Breast epithelium (tissue), 4 donors: Measurements from ENCODE around the gene BCAS3. TPM values are rescaled to one million over a fixed set of nuclear protein-coding genes. Genes with fewer than 3 reads are reported as not detected.

Experiments used
- DNase-seq, 2 donors: peaks; one replicate each; pipeline ENCODE4 v3.0.0-alpha.2; 2019; ENCODE audit warnings: low spot score in 2 of 2
- H3K27ac ChIP-seq, 2 donors: fragments of 200-600 bp; sonication (generic) in 1 of 2; one replicate each; pipeline ENCODE4 v1.5.1; 2016 to 2019; ENCODE audit warnings: mild to moderate bottlenecking in 1 of 2
- H3K27me3 ChIP-seq, 2 donors: fragments of 200-600 bp; sonication (generic) in 1 of 2; one replicate each; pipeline versions ENCODE4 v1.5.1 to v1.6.0; 2017 to 2019; ENCODE audit warnings: control low read depth in 1 of 2, mild to moderate bottlenecking in 1 of 2
- H3K36me3 ChIP-seq: fragments of 200-600 bp; one replicate; pipeline ENCODE4 v1.5.1; 2019
- H3K4me1 ChIP-seq, 2 donors: fragments of 200-600 bp; sonication (generic); one replicate each; pipeline ENCODE4 v1.5.1; 2016 to 2019; ENCODE audit warnings: control low read depth in 1 of 2
- H3K4me3 ChIP-seq, 3 donors: fragments of 200-600 bp; sonication (generic); 1 replicate in 2 of 3; 2 replicates in 1 of 3; pipeline ENCODE4 v1.5.1; 2016 to 2019; ENCODE audit warnings: mild to moderate bottlenecking in 3 of 3, moderate library complexity in 2 of 3
- H3K9me3 ChIP-seq, 2 donors: fragments of 200-600 bp; sonication (generic) in 1 of 2; one replicate each; pipeline ENCODE4 v1.5.1; 2016 to 2019; ENCODE audit warnings: control low read depth in 1 of 2
- POLR2A ChIP-seq: fragments of 450-650 bp; IDR thresholded peaks from one replicate; pipeline ENCODE4 v1.6.1; 2016; ENCODE audit warnings: antibody characterized with exemption, mild to moderate bottlenecking, moderate library complexity
- POLR2AphosphoS5 ChIP-seq, 3 donors: sonication (generic); formaldehyde crosslinking; IDR thresholded peaks; one replicate each; pipeline ENCODE4 v1.6.1; 2017; ENCODE audit warnings: antibody characterized with exemption in 3 of 3
- intact Hi-C: fragments of 100-400 bp; cut with DNase I; formaldehyde crosslinking; loops from one replicate; pipeline ENCODE4 v1.15.1; 2023; ENCODE audit warnings: low total_unique reads
- total RNA-seq, 3 donors: library from RNA; depleted of rRNA; stranded (reverse); fragments of >200 nt; gene quantifications; one replicate each; pipeline ENCODE4 v1.1.0, GENCODE V29; 2016
- TF ChIP-seq, protein P1 (sequence below), 3 donors: fragments of 450-650 bp; IDR thresholded peaks; one replicate each; pipeline ENCODE4 v1.5.1; 2016 to 2017; ENCODE audit warnings: antibody characterized with exemption in 3 of 3, mild to moderate bottlenecking in 3 of 3, moderate library complexity in 3 of 3

The BCAS3 gene
- total RNA-seq, 3 donors from 2014 or later, result 30.8 to 47.9 (median 31.2) TPM

- intact Hi-C loops, result no loop called here
- no peak for DNase-seq
- Histone ChIP-seq H3K27ac (no peak overlapping the region), H3K4me3 (no peak overlapping the region), H3K4me1 (no peaks in the 10 kb centered on the region), H3K36me3 (no peaks in the 10 kb centered on the region), H3K9me3 (peaks cover 10 to 18% of the 10 kb centered on the region in 2 donors), H3K27me3 (no peaks in the 10 kb centered on the region)
- no peak for TF ChIP-seq POLR2A
- TF ChIP-seq, protein P1, sequence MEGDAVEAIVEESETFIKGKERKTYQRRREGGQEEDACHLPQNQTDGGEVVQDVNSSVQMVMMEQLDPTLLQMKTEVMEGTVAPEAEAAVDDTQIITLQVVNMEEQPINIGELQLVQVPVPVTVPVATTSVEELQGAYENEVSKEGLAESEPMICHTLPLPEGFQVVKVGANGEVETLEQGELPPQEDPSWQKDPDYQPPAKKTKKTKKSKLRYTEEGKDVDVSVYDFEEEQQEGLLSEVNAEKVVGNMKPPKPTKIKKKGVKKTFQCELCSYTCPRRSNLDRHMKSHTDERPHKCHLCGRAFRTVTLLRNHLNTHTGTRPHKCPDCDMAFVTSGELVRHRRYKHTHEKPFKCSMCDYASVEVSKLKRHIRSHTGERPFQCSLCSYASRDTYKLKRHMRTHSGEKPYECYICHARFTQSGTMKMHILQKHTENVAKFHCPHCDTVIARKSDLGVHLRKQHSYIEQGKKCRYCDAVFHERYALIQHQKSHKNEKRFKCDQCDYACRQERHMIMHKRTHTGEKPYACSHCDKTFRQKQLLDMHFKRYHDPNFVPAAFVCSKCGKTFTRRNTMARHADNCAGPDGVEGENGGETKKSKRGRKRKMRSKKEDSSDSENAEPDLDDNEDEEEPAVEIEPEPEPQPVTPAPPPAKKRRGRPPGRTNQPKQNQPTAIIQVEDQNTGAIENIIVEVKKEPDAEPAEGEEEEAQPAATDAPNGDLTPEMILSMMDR (IDR thresholded peaks at IDR 0.05), result no peak
- TF ChIP-seq POLR2AphosphoS5 (IDR thresholded peaks at IDR 0.05), result no peak
Observed at GRCh38 chr17:60959696-60960095, 282.0 kb downstream of the BCAS3 start.

DNA sequence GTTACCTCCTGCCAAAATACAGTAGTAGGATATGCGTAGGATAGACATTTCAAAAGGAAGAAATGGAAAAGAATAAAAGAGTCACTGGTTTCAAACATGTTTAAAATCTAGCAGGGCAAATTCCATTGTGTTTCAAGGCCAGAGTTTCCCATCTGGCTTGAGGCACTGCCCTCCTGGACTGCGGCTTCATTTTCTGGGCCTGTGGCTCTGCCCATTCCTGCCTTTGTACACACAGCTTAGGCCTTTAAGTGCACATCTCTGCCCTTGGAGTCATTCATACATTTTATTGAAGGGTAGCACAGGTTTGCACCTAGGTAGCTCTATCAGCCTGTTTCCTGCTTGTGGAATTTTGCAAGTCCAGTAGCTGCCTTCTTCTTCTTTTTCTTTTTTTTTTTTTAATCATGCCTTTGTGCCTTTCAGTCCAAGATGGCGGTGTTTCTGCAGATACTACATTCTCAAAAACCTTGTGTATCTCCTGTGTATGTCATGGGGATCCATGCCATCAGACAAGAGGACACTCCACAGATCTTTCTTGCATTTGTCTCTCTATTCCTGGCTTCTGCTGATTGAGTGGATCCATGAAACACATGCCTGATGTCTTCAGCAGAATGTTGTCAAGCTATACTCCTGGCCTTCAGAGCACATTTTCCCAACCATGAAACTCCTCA is 282.9 kb downstream of the BCAS3 start:
- Histone ChIP-seq H3K4me1 (no peaks in the 10 kb centered on the region), H3K27me3 (no peaks in the 10 kb centered on the region), H3K9me3 (peaks cover 10 to 18% of the 10 kb centered on the region in 2 donors), H3K27ac (no peak overlapping the region), H3K36me3 (no peaks in the 10 kb centered on the region), H3K4me3 (no peak overlapping the region)
- intact Hi-C loops, result no loop called here
- DNase-seq, result no peak
- TF ChIP-seq, protein P1 (IDR thresholded peaks at IDR 0.05), result no peak
- TF ChIP-seq POLR2AphosphoS5 (IDR thresholded peaks at IDR 0.05), result no peak
- TF ChIP-seq POLR2A, result no peak

DNA sequence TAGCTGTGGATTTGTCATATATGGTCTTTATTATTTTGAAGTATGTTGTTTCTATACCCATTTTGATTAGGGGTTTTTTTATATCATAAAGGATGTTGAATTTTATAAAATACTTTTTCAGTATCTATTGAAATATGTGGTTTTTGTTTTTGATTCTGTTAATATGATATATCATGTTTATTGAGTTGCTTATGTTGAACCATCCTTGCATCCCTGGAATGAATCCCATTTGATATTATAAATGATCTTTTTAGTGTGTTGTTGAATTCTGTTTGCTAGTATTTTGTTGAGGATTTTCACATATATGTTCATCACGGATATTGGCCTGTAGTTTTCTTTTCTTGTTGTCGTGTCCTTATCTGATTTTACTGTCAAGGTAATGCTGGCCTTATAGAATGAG is 286.5 kb downstream of the BCAS3 start:
- H3K4me1 ChIP-seq, result no peaks in the 10 kb centered on the region
- H3K4me3 ChIP-seq, result no peak overlapping the region
- H3K9me3 ChIP-seq, result peaks cover 10 to 18% of the 10 kb centered on the region in 2 donors
- TF ChIP-seq POLR2AphosphoS5 (IDR thresholded peaks at IDR 0.05) (no peak), POLR2A (no peak)
- TF ChIP-seq, protein P1 (IDR thresholded peaks at IDR 0.05), result no peak
- no peaks in the 10 kb centered on the region for H3K36me3 ChIP-seq
- H3K27me3 ChIP-seq, result no peaks in the 10 kb centered on the region
- no peak for DNase-seq
- intact Hi-C loops, result no loop called here
- no peak overlapping the region for H3K27ac ChIP-seq

DNA sequence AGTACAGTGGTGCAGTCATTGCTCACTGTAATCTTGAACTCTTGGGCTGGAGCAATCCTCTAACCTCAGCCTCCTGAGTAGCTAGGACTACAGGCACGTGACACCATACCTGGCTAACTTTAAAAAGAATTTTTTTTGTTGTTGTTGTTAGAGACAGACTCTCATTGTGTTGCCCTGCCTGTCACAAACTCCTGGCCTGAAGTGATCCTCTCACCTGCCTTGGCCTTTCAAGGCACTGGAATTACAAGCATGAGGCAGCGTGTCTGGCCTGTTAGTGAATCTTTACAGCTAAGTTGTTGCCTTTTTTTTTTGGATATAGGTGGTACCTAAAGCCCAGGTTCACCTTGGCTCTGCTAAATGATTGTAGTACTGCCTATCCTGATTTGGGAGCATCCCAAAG is 290.6 kb downstream of the BCAS3 start:
- Histone ChIP-seq H3K4me3 (no peak overlapping the region), H3K27me3 (no peaks in the 10 kb centered on the region), H3K4me1 (no peaks in the 10 kb centered on the region), H3K36me3 (no peaks in the 10 kb centered on the region), H3K27ac (no peak overlapping the region), H3K9me3 (peaks cover 0 to 16% of the 10 kb centered on the region in 2 donors)
- TF ChIP-seq, protein P1 (IDR thresholded peaks at IDR 0.05), result no peak
- no peak for TF ChIP-seq POLR2AphosphoS5 (IDR thresholded peaks at IDR 0.05)
- no peak for TF ChIP-seq POLR2A
- intact Hi-C loops, result no loop called here
- no peak for DNase-seq

GRCh38 chr17:60969500-60970037 is 291.9 kb downstream of the BCAS3 start:
- TF ChIP-seq, protein P1 (IDR thresholded peaks at IDR 0.05), result no peak
- TF ChIP-seq POLR2A, result no peak
- TF ChIP-seq POLR2AphosphoS5 (IDR thresholded peaks at IDR 0.05), result no peak
- intact Hi-C loops, result no loop called here
- Histone ChIP-seq H3K4me3 (no peak overlapping the region), H3K9me3 (peaks cover 0 to 7% of the 10 kb centered on the region in 2 donors), H3K27me3 (no peaks in the 10 kb centered on the region), H3K4me1 (no peaks in the 10 kb centered on the region), H3K36me3 (no peaks in the 10 kb centered on the region), H3K27ac (no peak overlapping the region)
- DNase-seq, result no peak
